Spleen (tissue), 7 donors: Measurements from ENCODE around the gene ADAMTS18.

ENCODE experiments used
- POLR2A ChIP-seq, 3 donors: fragments of 450-650 bp; IDR thresholded peaks; one replicate each; pipeline ENCODE4 v1.5.1; 2017; ENCODE audit warnings: antibody characterized with exemption in 3 of 3, mild to moderate bottlenecking in 1 of 3
- POLR2AphosphoS5 ChIP-seq, 3 donors: sonication (generic); formaldehyde crosslinking; IDR thresholded peaks; one replicate each; pipeline ENCODE4 v1.5.1; 2017; ENCODE audit warnings: antibody characterized with exemption in 3 of 3
- TF ChIP-seq, protein P1 (sequence below), 11 experiments: fragments of 200-600 bp in 7 of 11; fragments of 450-650 bp in 4 of 11; sonication (generic) in 4 of 11; IDR thresholded peaks in 8 of 11; conservative IDR thresholded peaks in 3 of 11; 1 replicate in 7 of 11; 2 replicates in 4 of 11; pipeline versions ENCODE4 v1.4.0 to v1.8.0; 2016 to 2021; ENCODE audit warnings: antibody characterized with exemption in 11 of 11, inconsistent platforms in 4 of 11, mild to moderate bottlenecking in 1 of 11
- donor health status: DM: no; HTN: no; CAD: no; lungs with moderate emphysema.
- donor health status: DM: no; HTN: no; CAD: no.
- donor health status: DM: no; HTN: no; CAD: no.

DNA sequence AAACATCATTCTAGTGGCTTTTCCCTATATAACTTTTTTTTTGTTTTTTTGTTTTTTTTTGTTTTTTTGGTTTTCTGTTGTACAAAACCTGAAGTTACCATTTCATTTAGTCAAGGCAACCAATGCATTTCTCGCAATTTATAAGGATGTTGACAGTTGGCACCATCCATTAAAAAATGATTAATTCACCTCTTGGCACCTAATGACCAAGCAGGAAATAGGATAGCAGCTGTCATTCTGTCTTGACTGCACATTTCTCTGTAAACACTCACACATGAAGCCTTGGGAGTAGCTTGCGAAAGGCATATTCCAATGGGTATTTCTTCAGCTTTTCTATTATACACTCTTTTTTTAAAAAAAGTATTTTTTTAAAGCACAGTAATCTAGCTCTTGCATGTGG is 158.2 kb downstream of the ADAMTS18 start:
- TF ChIP-seq, protein P1, sequence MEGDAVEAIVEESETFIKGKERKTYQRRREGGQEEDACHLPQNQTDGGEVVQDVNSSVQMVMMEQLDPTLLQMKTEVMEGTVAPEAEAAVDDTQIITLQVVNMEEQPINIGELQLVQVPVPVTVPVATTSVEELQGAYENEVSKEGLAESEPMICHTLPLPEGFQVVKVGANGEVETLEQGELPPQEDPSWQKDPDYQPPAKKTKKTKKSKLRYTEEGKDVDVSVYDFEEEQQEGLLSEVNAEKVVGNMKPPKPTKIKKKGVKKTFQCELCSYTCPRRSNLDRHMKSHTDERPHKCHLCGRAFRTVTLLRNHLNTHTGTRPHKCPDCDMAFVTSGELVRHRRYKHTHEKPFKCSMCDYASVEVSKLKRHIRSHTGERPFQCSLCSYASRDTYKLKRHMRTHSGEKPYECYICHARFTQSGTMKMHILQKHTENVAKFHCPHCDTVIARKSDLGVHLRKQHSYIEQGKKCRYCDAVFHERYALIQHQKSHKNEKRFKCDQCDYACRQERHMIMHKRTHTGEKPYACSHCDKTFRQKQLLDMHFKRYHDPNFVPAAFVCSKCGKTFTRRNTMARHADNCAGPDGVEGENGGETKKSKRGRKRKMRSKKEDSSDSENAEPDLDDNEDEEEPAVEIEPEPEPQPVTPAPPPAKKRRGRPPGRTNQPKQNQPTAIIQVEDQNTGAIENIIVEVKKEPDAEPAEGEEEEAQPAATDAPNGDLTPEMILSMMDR (IDR thresholded peaks at IDR 0.05 in 8 of 11, conservative IDR thresholded peaks at IDR 0.05 in 3 of 11) = no peak
- no peak for TF ChIP-seq POLR2A (IDR thresholded peaks at IDR 0.05)
- TF ChIP-seq POLR2AphosphoS5 (IDR thresholded peaks at IDR 0.05) = no peak
